Activated naive CD4-positive, alpha-beta T cell treated with anti-CD3 and anti-CD28 coated beads, Interleukin-2, amount 50 U/mL, for 24 hours (primary cell): ENCODE results near the gene RFXAP.

Experiments used
- H3K27ac Mint-ChIP-seq: one replicate; pipeline ENCODE4 v1.8.0; 2021; ENCODE audit warnings: mild to moderate bottlenecking, mixed read lengths
- H3K27me3 Mint-ChIP-seq: one replicate; pipeline ENCODE4 v1.8.0; 2021; ENCODE audit warnings: mixed read lengths
- H3K36me3 Mint-ChIP-seq: one replicate; pipeline ENCODE4 v1.8.0; 2021; ENCODE audit warnings: mixed read lengths
- H3K4me1 Mint-ChIP-seq: one replicate; pipeline ENCODE4 v1.8.0; 2021; ENCODE audit warnings: mixed read lengths
- H3K4me3 Mint-ChIP-seq: one replicate; pipeline ENCODE4 v1.8.0; 2021; ENCODE audit warnings: mild to moderate bottlenecking, mixed read lengths
- H3K9me3 Mint-ChIP-seq: one replicate; pipeline ENCODE4 v1.8.0; 2021; ENCODE audit warnings: mixed read lengths

The RFXAP gene

DNA sequence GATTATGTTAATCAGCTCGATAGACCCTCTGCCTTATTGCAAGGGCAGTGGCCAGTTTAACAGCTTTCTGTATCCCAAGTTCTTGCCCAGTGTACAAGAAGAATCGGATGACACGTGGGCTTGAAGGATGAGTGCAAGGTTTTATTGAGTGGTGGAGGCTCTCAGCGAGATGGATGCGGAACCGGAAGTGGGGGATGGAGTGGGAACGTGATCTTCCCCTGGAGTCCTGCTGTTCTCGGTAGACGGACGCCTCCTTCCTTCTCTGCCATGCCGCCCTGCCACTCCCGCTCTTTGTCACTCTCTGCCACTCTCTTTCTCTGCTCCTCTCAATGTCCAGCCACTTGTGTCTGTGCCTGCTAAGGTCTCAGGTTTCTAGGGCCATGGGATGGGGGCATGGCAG lies 21.0 kb downstream of the RFXAP start:
- H3K36me3 Mint-ChIP-seq, result no peaks in the 10 kb centered on the region
- no peaks in the 10 kb centered on the region for H3K27me3 Mint-ChIP-seq
- no peaks in the 10 kb centered on the region for H3K9me3 Mint-ChIP-seq
- H3K4me3 Mint-ChIP-seq, result no peak overlapping the region
- H3K4me1 Mint-ChIP-seq, result no peaks in the 10 kb centered on the region
- no peak overlapping the region for H3K27ac Mint-ChIP-seq

DNA sequence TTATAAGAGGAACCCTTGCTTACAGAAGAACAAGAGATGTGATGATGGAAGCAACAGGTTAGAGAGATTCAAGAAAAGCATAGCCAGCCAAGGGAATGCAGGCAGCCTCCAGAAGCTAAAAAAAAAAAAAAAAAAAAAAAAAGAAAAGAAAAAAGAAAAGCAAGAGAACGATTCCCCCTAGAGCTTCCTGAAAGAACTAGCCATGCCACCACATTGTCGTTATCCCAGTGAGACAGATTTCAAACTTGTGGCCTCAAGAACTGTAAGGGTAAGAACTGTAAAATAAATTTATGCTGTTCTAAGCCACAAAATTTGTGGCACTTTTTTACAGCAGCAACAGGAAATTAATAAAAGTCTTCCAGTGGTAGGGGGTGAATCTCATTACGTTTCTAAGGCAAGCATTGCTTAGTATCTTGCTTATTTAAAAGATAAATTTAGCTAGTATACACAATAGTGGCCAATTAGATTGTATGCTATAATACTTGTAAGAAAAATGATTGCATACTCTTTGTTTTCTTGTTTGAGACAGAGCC lies 21.8 kb downstream of the RFXAP start:
- Mint-ChIP-seq H3K4me3 (no peak overlapping the region), H3K36me3 (no peaks in the 10 kb centered on the region), H3K27me3 (no peaks in the 10 kb centered on the region), H3K27ac (no peak overlapping the region), H3K9me3 (no peaks in the 10 kb centered on the region), H3K4me1 (no peaks in the 10 kb centered on the region)

DNA sequence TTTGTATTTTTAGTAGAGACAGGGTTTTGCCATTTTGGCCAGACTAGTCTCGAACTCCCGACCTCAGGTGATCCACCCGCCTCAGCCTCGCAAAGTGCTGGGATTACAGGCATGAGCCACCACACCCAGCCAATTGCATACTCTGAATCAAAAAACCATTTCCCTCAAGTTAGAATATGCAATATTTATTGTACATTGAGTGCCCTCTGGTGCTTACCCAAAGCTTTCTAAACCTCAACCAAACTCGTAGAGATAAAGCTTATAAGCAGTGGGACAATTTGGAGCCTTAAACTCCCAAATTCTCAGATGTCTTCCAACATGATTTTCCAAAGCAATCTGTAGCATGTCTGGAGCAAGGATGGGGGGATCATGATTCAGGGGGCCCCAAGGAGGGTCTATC lies 22.4 kb downstream of the RFXAP start:
- no peaks in the 10 kb centered on the region for H3K9me3 Mint-ChIP-seq
- H3K27me3 Mint-ChIP-seq, result no peaks in the 10 kb centered on the region
- no peaks in the 10 kb centered on the region for H3K4me1 Mint-ChIP-seq
- no peak overlapping the region for H3K27ac Mint-ChIP-seq
- no peaks in the 10 kb centered on the region for H3K36me3 Mint-ChIP-seq
- no peak overlapping the region for H3K4me3 Mint-ChIP-seq

DNA sequence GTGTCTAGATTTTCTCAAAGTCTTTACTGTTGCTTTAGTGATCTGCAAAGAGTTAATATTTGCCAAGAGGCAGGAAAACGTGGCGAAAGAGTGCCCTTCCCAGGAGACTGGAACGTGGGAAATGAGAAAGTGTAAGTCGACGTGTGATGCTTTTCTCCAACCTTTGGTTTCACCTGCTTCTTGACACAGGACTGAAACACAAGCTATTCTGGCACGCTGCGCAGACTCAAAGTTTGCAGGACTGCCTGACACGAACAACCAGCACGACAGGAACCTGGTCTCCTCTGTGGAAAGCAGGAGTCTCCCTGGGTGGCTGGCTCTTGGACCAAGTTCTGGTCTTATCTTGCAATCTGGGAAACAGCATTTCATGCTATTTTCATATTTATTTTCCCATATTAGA lies 28.6 kb downstream of the RFXAP start:
- Mint-ChIP-seq H3K9me3 (no peaks in the 10 kb centered on the region), H3K4me3 (no peak overlapping the region), H3K4me1 (no peaks in the 10 kb centered on the region), H3K36me3 (no peaks in the 10 kb centered on the region), H3K27me3 (peaks cover 3% of the 10 kb centered on the region), H3K27ac (no peak overlapping the region)

DNA sequence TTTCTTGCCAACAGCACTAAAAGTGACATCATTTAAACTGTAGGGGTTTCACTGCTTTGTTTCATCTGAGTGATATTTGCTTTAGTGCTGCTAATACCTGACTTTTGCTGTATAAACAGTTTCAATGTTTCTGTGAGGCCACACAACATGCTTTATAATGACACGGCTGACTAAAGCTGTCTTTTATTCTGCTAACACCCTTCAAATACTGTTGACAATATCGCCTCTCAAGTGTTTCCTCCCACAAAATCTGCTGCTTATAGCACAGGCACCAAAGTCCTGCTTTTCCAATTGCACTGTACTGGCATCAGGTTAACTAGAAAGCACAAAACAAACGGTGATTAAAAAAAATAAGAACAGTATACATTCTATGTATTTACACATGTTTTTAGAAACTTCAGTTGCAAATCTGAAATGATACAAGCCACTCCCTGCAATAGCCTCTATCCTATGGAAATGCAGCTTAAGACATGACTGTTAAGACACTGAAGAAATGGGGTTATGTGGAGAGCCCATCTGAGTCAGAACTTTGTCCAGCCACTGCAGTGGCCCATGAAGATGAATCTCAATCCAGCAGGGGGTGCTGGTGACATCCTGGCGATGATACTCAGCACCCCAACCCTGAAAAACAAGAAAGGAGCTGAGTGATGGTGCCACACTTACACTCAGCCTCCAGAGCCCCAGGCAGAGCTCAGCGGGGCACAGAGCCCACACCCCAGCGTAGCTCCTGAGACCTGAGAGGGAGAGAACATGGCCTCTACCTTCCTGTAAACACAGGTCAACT lies 29.4 kb downstream of the RFXAP start:
- no peaks in the 10 kb centered on the region for H3K9me3 Mint-ChIP-seq
- H3K27ac Mint-ChIP-seq, result no peak overlapping the region
- no peaks in the 10 kb centered on the region for H3K36me3 Mint-ChIP-seq
- no peak overlapping the region for H3K4me3 Mint-ChIP-seq
- H3K4me1 Mint-ChIP-seq, result no peaks in the 10 kb centered on the region
- peaks cover 5% of the 10 kb centered on the region for H3K27me3 Mint-ChIP-seq

DNA sequence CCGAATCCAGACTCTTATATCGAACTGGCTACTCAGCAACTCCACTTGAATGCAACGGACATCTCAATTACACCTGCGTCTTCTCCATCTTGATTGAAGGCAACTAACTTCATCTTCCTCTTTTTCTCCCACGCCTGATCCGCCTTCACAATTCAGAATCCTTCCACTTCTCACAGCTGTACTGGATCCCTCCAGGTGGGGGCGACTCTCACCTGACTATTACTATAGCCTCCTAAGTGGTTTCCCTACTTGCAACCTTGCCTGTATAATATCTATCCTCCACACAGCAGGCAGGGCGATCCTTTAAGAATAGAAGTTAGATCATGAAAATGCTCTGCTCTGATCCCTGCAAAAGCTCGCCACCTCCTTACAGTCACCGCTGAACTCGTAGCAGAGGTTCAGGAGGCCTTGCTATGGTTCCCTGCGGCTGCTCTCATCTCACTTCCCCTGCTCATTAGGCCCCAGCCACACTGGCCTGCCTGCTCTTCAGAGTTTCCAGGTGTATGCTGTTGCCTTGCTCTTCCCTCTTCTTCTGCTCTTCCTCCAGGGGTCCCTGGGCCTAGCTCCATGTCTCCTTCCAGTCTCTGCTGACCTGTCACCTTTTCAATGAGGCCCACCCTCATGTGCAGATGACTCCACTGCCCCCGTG lies 31.9 kb downstream of the RFXAP start:
- Mint-ChIP-seq H3K36me3 (no peaks in the 10 kb centered on the region), H3K27me3 (peaks cover 5% of the 10 kb centered on the region), H3K27ac (no peak overlapping the region), H3K9me3 (no peaks in the 10 kb centered on the region), H3K4me3 (no peak overlapping the region), H3K4me1 (no peaks in the 10 kb centered on the region)

DNA sequence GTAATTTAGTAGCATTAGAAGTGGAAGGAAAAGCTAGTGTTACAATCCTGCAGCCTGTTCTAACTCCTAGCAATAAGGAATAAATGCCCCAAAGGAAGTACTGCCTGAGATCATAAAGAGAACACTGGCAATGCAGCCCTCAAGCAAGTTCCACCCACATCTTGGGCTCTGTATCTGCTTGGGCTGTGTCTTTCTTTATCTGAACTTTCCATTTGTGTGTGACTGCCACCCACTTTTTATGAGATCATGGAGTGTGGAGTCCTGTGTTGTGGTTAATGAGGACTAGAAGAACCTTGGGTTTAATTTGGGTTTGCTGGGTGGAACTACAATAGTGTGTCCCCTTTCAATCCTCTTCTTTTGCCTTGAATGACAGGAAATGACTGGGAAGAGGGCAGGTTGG lies 38.2 kb downstream of the RFXAP start:
- H3K4me1 Mint-ChIP-seq, result no peaks in the 10 kb centered on the region
- no peaks in the 10 kb centered on the region for H3K9me3 Mint-ChIP-seq
- no peak overlapping the region for H3K4me3 Mint-ChIP-seq
- H3K27ac Mint-ChIP-seq, result no peak overlapping the region
- H3K27me3 Mint-ChIP-seq, result peaks cover 9% of the 10 kb centered on the region
- no peaks in the 10 kb centered on the region for H3K36me3 Mint-ChIP-seq

DNA sequence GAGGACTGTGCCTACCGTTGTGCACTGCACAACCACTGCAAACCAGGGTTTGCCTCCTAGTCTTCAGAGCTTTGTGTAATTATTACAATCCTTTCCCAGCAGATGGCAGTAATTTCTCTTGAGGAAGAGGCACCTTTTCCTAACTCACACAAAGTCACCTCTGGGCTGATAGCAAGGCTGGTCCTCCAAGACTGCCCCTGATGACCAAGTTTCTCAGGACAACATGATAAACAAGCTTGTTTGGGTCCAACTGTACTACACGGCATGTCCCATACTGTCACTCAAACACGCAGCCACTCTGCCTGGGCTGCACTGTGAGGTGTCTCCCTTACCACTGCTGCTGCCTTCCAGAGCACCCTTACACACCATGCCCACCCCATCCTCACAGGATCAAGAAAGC lies 39.3 kb downstream of the RFXAP start:
- Mint-ChIP-seq H3K27ac (no peak overlapping the region), H3K4me3 (no peak overlapping the region), H3K36me3 (no peaks in the 10 kb centered on the region), H3K4me1 (no peaks in the 10 kb centered on the region), H3K9me3 (no peaks in the 10 kb centered on the region), H3K27me3 (peaks cover 12% of the 10 kb centered on the region)

DNA sequence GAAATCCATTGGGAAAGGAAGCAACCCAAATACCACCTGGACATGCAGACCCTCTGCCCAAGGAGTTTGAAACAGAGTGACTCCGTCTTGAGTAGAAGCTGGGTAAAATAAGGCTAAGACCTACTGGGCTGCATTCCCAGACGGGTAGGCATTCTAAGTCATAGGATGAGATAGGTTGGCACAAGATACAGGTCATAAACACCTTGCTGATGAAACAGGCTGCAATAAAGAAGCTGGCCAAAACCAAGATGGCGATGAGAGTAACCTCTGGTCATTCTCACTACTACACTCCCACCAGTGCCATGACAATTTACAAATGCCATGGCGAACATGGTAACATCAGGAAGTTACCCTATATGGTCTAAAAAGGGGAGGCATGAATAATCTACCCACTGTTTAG lies 40.2 kb downstream of the RFXAP start:
- no peak overlapping the region for H3K4me3 Mint-ChIP-seq
- no peaks in the 10 kb centered on the region for H3K4me1 Mint-ChIP-seq
- no peaks in the 10 kb centered on the region for H3K9me3 Mint-ChIP-seq
- H3K27me3 Mint-ChIP-seq, result peaks cover 15% of the 10 kb centered on the region
- no peak overlapping the region for H3K27ac Mint-ChIP-seq
- H3K36me3 Mint-ChIP-seq, result no peaks in the 10 kb centered on the region

DNA sequence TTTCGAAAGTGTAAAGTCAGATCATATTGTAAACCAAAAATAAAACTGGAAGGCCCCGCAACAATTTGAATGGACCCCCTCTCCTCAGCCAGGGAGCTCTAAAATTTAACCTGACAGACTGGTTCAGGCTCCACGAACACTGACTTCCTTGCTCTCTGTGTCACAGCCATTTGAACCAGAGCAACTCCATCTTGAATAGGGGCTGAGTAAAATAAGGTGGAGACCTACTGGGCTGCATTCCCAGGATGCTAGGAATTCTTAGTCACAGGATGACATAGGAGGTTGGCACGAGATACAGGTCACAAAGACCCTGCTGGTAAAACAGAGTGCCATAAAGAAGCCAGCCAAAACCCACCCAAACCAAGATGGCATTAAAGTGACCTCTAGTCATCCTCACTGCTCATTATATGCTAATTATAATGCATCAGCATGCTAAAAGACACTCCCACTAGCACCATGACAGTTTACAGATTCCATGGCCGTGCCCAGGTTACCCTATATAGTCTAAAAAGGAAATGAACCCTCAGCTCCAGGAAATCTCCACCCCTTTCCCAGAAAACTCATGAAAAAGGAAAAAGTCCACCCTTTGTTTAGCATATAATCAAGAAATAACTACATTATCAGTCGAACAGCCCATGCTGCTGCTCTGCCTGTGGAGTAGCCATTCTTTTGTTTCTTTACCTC lies 43.1 kb downstream of the RFXAP start:
- no peaks in the 10 kb centered on the region for H3K9me3 Mint-ChIP-seq
- peaks cover 21% of the 10 kb centered on the region for H3K27me3 Mint-ChIP-seq
- H3K4me3 Mint-ChIP-seq, result no peak overlapping the region
- no peaks in the 10 kb centered on the region for H3K36me3 Mint-ChIP-seq
- H3K27ac Mint-ChIP-seq, result no peak overlapping the region
- no peaks in the 10 kb centered on the region for H3K4me1 Mint-ChIP-seq

DNA sequence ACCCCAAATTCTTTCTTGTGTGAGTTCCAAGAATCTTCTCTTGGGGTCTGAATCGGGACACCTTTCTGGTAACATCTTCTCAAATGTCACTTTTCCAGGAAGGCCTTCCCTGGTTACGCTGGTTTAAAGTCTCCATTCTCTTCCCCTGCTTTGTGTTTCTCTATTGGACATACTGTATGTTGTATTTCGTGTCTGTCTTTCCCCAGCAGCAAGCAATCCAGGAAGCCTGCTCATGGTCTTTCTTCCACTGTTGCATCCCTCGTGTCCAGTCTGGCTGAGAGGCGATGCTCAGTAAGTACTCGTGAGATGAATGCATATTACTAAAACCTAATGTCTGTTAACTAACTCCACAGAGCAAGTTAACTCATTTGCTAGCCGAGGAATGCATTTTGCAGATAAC lies 43.7 kb downstream of the RFXAP start:
- H3K4me3 Mint-ChIP-seq, result no peak overlapping the region
- H3K9me3 Mint-ChIP-seq, result no peaks in the 10 kb centered on the region
- H3K27me3 Mint-ChIP-seq, result peaks cover 25% of the 10 kb centered on the region
- no peaks in the 10 kb centered on the region for H3K4me1 Mint-ChIP-seq
- H3K27ac Mint-ChIP-seq, result no peak overlapping the region
- H3K36me3 Mint-ChIP-seq, result no peaks in the 10 kb centered on the region

DNA sequence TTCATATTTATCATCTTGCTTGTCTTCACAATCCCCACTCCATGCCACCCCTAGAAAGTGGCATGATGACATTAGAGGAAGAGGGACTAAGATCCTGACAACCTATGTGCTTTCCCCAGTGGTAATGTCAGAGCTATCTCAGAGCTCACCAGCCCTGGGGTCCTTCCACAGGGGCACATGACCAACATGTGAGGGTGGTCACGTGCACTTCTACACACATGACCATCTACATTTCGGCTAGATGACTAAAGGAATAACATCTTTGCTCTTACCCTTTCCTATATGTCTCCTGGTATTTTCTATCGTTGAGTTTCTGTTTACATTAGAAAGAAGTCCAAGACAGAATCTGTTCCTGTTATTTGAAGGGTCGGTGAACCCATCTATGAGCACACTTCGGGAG lies 46.2 kb downstream of the RFXAP start:
- Mint-ChIP-seq H3K36me3 (no peaks in the 10 kb centered on the region), H3K4me1 (no peaks in the 10 kb centered on the region), H3K27me3 (peaks cover 23% of the 10 kb centered on the region), H3K27ac (no peak overlapping the region), H3K9me3 (no peaks in the 10 kb centered on the region), H3K4me3 (no peak overlapping the region)

DNA sequence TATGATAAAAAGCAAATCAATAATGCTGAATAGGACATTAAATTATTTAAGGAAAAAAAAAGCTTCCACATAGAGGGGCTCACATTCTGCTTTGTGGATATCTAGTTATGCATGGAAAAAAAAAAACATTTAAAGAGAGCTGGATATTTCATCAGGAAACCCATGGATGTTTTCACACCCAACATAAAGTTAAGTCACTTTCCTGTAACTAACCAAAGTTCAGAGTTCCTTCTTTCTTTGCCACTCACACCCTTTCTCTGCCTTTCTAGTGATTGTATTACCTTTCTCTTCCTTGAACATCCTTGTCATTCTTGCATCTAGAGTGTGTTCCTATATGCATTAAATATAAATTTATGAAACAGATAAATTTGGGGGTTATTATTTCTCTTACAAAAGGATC lies 47.2 kb downstream of the RFXAP start:
- Mint-ChIP-seq H3K4me1 (no peaks in the 10 kb centered on the region), H3K4me3 (no peak overlapping the region), H3K36me3 (no peaks in the 10 kb centered on the region), H3K9me3 (no peaks in the 10 kb centered on the region), H3K27me3 (peaks cover 23% of the 10 kb centered on the region), H3K27ac (no peak overlapping the region)

DNA sequence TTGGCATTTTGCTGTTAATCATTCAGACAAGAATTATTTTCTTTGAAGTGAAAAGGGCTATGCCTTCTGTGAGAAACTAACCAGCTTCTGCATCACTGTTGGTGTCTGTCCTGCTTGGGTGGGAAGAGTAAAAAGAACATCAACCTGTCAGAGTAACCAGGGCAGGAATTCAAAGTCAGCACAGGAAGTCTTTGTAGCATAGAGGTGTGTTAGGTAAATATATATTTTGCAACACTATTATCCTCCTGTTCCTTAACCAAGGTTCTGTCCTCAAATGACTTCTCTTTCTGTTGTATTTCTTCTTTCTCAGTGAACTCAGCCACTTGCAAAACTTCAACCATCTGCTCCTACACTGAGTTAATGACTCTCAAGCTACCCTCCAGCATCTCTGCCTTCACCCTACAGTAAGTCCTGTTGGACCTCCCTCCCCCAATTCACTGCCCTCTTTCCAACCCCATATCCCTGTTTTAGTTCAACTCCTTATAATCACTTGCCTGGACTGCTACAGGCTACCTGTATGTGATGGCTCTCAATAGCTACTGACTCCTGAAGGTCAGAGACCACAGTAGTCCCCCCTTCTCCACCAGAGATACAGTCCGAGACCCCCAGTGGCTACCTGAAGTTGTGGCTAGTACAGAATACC lies 51.1 kb downstream of the RFXAP start:
- Mint-ChIP-seq H3K9me3 (no peaks in the 10 kb centered on the region), H3K4me1 (no peaks in the 10 kb centered on the region), H3K4me3 (no peak overlapping the region), H3K36me3 (no peaks in the 10 kb centered on the region), H3K27me3 (peaks cover 18% of the 10 kb centered on the region), H3K27ac (no peak overlapping the region)

DNA sequence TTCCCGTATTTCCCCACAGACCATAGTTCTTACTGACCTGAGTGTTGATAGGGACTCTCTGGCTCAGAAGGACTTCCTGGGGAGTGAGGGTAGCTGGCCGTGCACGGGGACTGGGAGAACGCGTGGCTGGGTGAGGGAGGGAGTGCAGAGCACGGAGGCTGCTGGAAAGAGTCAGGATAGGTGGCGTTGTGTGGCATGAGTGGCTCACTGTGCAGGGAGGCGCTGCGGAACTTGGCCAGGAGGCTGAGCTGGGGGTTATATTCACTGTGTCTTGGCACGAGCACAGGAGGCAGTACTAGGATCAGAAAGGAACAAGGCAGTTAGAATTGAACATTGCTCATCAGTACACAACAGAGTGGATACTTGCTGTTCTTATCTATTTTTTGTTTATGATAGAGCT lies 53.6 kb downstream of the RFXAP start:
- H3K27me3 Mint-ChIP-seq, result peaks cover 13% of the 10 kb centered on the region
- H3K27ac Mint-ChIP-seq, result no peak overlapping the region
- no peaks in the 10 kb centered on the region for H3K36me3 Mint-ChIP-seq
- H3K4me3 Mint-ChIP-seq, result no peak overlapping the region
- no peaks in the 10 kb centered on the region for H3K4me1 Mint-ChIP-seq
- no peaks in the 10 kb centered on the region for H3K9me3 Mint-ChIP-seq

DNA sequence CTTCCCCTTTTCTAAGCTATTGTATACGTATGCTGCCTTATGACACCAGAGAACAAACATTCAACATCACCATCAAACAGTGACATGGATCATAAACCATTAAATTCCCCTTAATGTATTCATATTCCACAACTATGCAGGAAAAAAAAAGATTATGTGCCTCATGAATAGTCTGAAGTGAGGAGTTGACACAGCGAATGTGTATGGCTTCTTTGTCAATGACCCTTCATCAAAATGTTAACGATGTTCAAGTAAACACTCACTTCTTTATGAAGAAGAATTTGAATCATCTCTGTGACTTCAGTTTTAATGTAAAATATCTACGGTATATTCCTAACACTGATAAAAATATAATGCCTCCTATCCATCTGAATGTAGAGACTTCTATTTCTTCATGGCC lies 56.4 kb downstream of the RFXAP start:
- Mint-ChIP-seq H3K9me3 (no peaks in the 10 kb centered on the region), H3K36me3 (no peaks in the 10 kb centered on the region), H3K27me3 (peaks cover 13% of the 10 kb centered on the region), H3K4me3 (no peak overlapping the region), H3K27ac (no peak overlapping the region), H3K4me1 (no peaks in the 10 kb centered on the region)
